Effector memory CD8-positive, alpha-beta T cell (primary cell): ENCODE data around the gene PPP1R12B.
A peak's percentile ranks its signal among the peaks of the same experiment; 100 is the strongest.
"Not testable (repeated sequence)": the region's sequence is repeated elsewhere in the genome, so short reads cannot be mapped to it uniquely, and the experiment has no call there.

Source experiments
- ATAC-seq: fragments of 150-1000 bp; cut with Tn5 transposase; replicated peaks from 2 replicates; pipeline ENCODE4 v1.10.0; 2021; ENCODE audit warnings: mild to moderate bottlenecking, moderate library complexity
- DNase-seq, 3 experiments: peaks; one replicate each; pipeline ENCODE4 v3.0.0; 2021
- H3K27ac Mint-ChIP-seq, 2 donors: one replicate each; pipeline ENCODE4 v1.8.0; 2022; ENCODE audit warnings: mild to moderate bottlenecking in 2 of 2, mixed read lengths in 2 of 2, moderate library complexity in 2 of 2
- H3K27me3 Mint-ChIP-seq, 2 donors: one replicate each; pipeline ENCODE4 v1.8.0; 2022; ENCODE audit warnings: mixed read lengths in 2 of 2
- H3K36me3 Mint-ChIP-seq: one replicate; pipeline ENCODE4 v1.8.0; 2022; ENCODE audit warnings: mild to moderate bottlenecking, moderate library complexity, mixed read lengths; ENCODE audit not compliant: insufficient read depth
- H3K4me1 Mint-ChIP-seq, 2 donors: one replicate each; pipeline ENCODE4 v1.8.0; 2022; ENCODE audit warnings: low read depth in 2 of 2, mixed read lengths in 2 of 2
- H3K4me3 Mint-ChIP-seq, 2 donors: one replicate each; pipeline ENCODE4 v1.8.0; 2022; ENCODE audit warnings: mild to moderate bottlenecking in 2 of 2, mixed read lengths in 2 of 2, moderate library complexity in 2 of 2
- H3K9me3 Mint-ChIP-seq, 2 donors: one replicate each; pipeline ENCODE4 v1.8.0; 2022; ENCODE audit warnings: mixed read lengths in 2 of 2

Gene PPP1R12B

DNA sequence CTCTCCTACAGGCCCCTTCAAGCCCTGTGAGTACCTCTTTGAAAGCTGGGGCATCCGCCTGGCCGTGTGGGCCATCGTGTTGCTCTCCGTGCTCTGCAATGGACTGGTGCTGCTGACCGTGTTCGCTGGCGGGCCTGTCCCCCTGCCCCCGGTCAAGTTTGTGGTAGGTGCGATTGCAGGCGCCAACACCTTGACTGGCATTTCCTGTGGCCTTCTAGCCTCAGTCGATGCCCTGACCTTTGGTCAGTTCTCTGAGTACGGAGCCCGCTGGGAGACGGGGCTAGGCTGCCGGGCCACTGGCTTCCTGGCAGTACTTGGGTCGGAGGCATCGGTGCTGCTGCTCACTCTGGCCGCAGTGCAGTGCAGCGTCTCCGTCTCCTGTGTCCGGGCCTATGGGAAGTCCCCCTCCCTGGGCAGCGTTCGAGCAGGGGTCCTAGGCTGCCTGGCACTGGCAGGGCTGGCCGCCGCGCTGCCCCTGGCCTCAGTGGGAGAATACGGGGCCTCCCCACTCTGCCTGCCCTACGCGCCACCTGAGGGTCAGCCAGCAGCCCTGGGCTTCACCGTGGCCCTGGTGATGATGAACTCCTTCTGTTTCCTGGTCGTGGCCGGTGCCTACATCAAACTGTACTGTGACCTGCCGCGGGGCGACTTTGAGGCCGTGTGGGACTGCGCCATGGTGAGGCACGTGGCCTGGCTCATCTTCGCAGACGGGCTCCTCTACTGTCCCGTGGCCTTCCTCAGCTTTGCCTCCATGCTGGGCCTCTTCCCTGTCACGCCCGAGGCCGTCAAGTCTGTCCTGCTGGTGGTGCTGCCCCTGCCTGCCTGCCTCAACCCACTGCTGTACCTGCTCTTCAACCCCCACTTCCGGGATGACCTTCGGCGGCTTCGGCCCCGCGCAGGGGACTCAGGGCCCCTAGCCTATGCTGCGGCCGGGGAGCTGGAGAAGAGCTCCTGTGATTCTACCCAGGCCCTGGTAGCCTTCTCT lies 30.3 kb upstream of the PPP1R12B start:
- ATAC-seq (no peak), DNase-seq (no peak)
- no peak overlapping the region for H3K27ac Mint-ChIP-seq
- H3K9me3 Mint-ChIP-seq: no peaks in the 10 kb centered on the region
- H3K4me3 Mint-ChIP-seq: no peak overlapping the region
- no peaks in the 10 kb centered on the region for H3K27me3 Mint-ChIP-seq
- peaks cover 5% of the 10 kb centered on the region for H3K36me3 Mint-ChIP-seq
- H3K4me1 Mint-ChIP-seq: peaks cover 0 to 2% of the 10 kb centered on the region in 2 donors

DNA sequence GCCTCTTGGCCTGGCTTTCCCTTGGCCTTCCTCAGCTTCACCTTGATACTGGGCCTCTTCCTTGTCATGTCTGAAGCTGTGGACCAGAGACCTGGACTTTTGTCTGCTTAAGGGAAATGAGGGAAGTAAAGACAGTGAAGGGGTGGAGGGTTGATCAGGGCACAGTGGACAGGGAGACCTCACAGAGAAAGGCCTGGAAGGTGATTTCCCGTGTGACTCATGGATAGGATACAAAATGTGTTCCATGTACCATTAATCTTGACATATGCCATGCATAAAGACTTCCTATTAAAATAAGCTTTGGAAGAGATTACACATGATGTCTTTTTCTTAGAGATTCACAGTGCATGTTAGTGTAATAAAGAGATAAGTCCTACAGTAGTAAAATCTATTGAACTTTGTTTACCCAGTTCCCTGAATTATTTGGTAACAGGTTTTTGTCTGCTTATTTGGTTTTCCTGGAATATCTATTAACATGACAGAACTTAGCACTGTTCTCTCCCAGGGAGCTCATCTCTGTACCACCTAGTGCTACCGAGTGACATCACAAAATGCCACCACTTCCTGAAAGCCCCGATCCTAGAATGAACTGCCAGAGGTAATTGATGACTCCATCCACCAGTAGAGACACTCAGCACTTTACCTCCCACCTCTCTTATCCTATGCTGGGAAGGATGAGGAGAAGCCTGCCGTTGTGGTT lies 29.0 kb upstream of the PPP1R12B start:
- H3K27ac Mint-ChIP-seq: peak overlapping the region in 1 of 2 donors; percentile 1
- no peaks in the 10 kb centered on the region for H3K9me3 Mint-ChIP-seq
- no peaks in the 10 kb centered on the region for H3K27me3 Mint-ChIP-seq
- ATAC-seq (no peak), DNase-seq (no peak)
- H3K4me1 Mint-ChIP-seq: peaks cover 0 to 2% of the 10 kb centered on the region in 2 donors
- no peak overlapping the region for H3K4me3 Mint-ChIP-seq
- H3K36me3 Mint-ChIP-seq: peaks cover 5% of the 10 kb centered on the region

DNA sequence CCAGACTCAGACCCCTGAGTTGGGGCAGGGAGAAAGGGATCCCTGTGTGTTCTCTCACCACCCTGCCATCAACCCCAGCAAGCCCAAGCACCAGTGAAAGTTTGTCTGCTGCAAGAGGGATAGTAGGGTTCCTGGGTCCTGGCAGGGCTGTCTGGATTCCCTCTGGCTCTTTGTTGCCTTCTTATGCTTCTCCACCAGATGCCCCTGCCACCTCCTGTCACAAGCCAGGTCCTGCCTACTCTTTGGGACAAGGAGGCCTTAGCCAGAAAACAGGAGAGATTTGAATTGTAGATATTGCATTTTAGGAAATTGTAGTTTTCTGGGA lies 28.5 kb upstream of the PPP1R12B start:
- ATAC-seq: no peak

DNA sequence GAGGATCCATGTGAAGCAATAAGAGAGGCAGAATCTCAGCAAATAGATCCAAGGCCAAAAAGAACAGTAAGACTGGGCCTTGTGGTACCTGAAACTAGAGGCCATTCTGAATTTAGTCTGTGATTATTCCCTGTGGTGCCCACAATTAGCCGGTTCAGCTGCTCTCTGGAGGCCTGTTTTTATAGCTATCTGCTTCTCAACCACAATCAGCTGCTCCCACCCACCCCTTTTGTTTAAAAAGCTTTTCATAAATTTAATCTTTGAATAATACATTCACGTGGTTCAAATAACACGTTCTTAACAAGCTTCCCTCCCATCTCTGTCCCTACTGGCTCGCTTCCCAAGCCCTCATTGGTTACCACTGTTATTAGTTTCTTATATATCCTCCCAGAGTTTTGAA lies 24.8 kb upstream of the PPP1R12B start:
- no peak overlapping the region for H3K4me3 Mint-ChIP-seq
- H3K27me3 Mint-ChIP-seq: no peaks in the 10 kb centered on the region
- no peak for DNase-seq
- no peaks in the 10 kb centered on the region for H3K9me3 Mint-ChIP-seq
- no peak for ATAC-seq
- H3K4me1 Mint-ChIP-seq: peaks cover 0 to 2% of the 10 kb centered on the region in 2 donors
- peak overlapping the region; percentile 9 to 32 for H3K27ac Mint-ChIP-seq
- H3K36me3 Mint-ChIP-seq: peaks cover 3% of the 10 kb centered on the region

More for the DNA sequence above, 28.5 kb upstream of the PPP1R12B start:
- Mint-ChIP-seq H3K4me3 (no peak overlapping the region), H3K27me3 (no peaks in the 10 kb centered on the region), H3K27ac (peak overlapping the region in 1 of 2 donors; percentile 1), H3K36me3 (peaks cover 5% of the 10 kb centered on the region), H3K4me1 (peaks cover 0 to 2% of the 10 kb centered on the region in 2 donors), H3K9me3 (no peaks in the 10 kb centered on the region)
- DNase-seq: no peak

DNA sequence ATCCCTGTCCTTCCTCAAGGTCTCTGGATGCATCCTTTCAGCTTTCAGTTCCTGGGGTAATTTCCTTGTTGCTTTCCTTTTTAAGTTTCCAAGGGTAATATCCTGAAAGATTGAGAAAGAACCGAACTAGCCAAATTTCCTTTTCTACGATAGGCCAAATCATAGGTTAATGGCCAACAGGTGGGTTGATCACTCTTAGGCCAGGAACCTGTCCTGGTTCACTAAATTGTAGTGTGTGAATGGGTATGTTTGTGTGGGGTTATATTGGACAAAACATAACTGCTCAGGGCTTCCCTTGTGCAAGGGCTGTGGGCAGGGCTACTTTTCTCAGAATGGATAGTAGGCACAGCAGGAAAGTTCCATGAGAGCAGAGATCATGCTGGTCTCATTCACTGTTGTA lies 23.9 kb upstream of the PPP1R12B start:
- Mint-ChIP-seq H3K27me3 (no peaks in the 10 kb centered on the region), H3K9me3 (no peaks in the 10 kb centered on the region), H3K27ac (no peak overlapping the region), H3K4me3 (no peak overlapping the region), H3K4me1 (peaks cover 0 to 2% of the 10 kb centered on the region in 2 donors), H3K36me3 (peaks cover 3% of the 10 kb centered on the region)
- DNase-seq (no peak), ATAC-seq (no peak)

DNA sequence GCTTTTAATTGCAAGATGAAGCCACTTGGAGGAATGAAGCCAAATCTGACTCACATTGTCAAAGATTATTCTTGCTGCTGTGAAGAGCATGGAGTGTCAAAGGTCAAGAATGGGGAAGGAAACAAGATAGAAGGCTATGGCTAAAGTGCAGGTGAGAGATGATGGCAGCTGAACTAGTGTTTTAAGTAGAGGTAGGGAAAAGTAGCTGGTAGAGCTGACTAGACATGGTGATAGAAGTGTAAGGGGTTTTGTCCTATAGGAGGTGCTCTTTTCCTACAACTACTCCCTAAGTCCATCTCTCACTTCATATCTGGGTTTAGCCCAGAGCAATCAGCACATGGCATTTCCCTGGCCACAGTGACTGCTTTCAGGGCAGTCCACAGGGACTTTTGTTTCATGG lies 18.6 kb upstream of the PPP1R12B start:
- no peak overlapping the region for H3K27ac Mint-ChIP-seq
- no peaks in the 10 kb centered on the region for H3K4me1 Mint-ChIP-seq
- H3K4me3 Mint-ChIP-seq: no peak overlapping the region
- no peaks in the 10 kb centered on the region for H3K27me3 Mint-ChIP-seq
- H3K36me3 Mint-ChIP-seq: peaks cover 15% of the 10 kb centered on the region
- no peaks in the 10 kb centered on the region for H3K9me3 Mint-ChIP-seq
- no peak for ATAC-seq
- DNase-seq: no peak

DNA sequence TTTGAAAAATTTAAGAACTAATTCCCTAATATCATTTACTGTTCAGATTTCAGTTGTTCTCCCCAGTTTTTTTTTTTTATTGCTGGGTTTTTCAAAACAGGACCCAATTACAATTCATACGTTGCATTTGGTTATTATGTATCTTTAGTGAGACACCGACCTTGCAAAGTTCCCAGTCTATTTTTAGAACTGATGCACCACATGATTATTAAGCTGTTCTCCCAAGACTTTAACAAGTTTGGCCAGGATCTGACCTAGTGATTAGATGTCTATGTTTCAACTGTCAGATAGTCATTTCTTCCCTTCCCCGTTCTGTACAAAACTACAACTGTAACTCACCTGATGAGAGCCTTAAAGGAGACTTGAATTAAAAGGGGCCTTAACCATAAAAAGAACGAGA lies 14.6 kb upstream of the PPP1R12B start:
- no peaks in the 10 kb centered on the region for H3K9me3 Mint-ChIP-seq
- DNase-seq (no peak), ATAC-seq (no peak)
- H3K4me3 Mint-ChIP-seq: no peak overlapping the region
- H3K36me3 Mint-ChIP-seq: peaks cover 12% of the 10 kb centered on the region
- no peaks in the 10 kb centered on the region for H3K4me1 Mint-ChIP-seq
- H3K27me3 Mint-ChIP-seq: no peaks in the 10 kb centered on the region
- H3K27ac Mint-ChIP-seq: no peak overlapping the region

DNA sequence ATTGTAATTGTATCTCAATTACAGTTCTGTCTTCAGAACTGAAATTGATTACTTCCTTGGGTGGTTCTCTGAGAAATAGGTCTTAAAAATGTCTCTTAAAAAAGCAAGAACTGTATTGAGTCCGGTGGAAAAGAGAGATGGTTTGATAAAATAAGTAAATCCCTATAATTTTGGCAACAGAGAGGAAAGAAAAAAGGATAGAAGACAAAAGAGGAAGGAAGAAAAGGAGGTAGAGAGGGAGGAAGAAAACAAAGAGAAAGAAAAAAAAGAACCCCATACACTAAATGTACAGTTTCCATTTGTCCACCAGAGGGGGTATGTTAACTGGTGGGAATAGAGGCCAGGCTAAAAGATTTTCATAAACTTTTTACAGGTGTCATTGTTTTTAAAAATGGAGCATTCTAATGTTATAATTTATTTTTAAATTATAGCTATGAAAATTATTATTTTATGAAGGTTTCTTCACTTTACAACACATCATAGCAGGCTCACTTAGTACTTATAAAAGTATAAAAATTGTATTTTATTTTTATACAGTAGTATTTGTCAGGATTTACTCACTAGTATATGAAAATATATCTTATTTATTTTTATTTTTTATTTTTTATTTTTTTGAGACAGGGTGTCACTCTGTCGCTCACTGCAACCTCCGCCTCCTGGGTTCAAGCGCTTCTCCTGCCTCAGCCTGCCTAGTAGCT lies 4.7 kb upstream of the PPP1R12B start:
- Mint-ChIP-seq H3K27me3 (no peaks in the 10 kb centered on the region), H3K4me3 (no peak overlapping the region), H3K4me1 (peaks cover 25 to 26% of the 10 kb centered on the region in 2 donors), H3K36me3 (peaks cover 14% of the 10 kb centered on the region), H3K27ac (no peak overlapping the region), H3K9me3 (no peaks in the 10 kb centered on the region)
- ATAC-seq (no peak), DNase-seq (peak in 1 of 3 experiments; percentile 27)

DNA sequence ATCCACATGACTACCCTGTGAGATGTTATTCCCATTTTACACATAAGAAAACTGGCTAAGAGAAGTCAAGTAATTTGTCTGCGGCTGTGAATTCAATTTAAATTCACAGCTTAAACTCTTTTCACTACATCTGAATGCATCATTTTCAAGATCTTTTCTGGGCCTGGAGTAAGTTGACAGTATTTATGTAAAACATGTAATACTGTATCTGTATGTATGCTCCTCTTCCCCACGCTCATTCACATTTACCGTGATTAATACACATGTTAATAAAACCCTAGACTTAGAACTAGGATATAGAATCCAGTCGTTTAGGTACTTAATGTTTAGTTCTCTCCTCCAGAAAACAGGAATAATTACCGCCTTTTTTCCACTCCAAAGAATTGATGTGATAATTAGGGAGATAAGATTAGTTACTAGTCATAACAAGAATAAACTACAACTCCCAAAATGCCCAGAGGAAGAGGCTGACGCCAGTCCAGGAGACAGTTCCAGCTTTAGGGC lies 442 bp upstream of the PPP1R12B start:
- H3K4me3 Mint-ChIP-seq: peak overlapping the region; percentile 91 to 99

DNA sequence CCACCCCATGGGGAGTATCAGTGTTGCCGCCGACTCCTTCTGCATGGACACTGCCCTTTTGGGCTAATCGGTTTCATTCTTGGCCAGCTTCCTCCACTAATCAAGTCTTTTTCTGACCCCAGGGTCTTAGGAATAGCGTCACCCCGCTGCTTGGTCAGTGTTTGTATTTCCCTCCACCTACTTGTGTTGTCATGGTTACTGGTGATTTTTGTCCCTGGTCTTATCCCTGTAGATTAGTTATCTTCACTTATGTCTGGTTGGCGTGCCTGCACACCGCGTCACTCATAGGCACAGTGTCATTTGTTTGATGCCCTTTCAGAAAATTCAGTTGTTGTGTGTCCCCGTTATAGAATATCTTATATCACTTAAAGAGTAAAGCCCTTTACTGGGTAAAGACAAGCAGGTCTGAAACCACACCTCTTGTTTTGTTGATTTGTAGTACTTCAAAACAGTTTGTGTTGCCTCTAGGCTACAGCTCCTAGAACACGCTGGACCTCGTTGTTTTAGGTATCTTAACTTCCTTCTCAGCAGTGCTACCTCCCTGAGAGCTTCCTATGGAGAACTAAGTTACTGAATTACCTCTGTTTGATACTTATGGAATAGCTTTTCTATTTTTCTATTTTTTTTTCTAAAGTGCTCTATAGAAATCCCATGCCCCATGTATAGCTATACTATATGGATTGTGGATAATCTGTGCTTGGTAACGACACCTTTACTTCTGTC lies 868 bp downstream of the PPP1R12B start:
- DNase-seq: no peak
- H3K4me3 Mint-ChIP-seq: peak overlapping the region; percentile 91 to 99
- no peaks in the 10 kb centered on the region for H3K27me3 Mint-ChIP-seq
- peaks cover 2% of the 10 kb centered on the region for H3K36me3 Mint-ChIP-seq
- H3K27ac Mint-ChIP-seq: peak overlapping the region; percentile 90 to 93
- H3K4me1 Mint-ChIP-seq: peaks cover 26 to 29% of the 10 kb centered on the region in 2 donors
- no peak for ATAC-seq
- no peaks in the 10 kb centered on the region for H3K9me3 Mint-ChIP-seq

More for the DNA sequence above, 442 bp upstream of the PPP1R12B start:
- H3K27me3 Mint-ChIP-seq: no peaks in the 10 kb centered on the region
- H3K9me3 Mint-ChIP-seq: no peaks in the 10 kb centered on the region
- H3K36me3 Mint-ChIP-seq: peaks cover 2% of the 10 kb centered on the region
- ATAC-seq (no peak), DNase-seq (no peak)
- peaks cover 26% of the 10 kb centered on the region in 2 donors for H3K4me1 Mint-ChIP-seq
- peak overlapping the region; percentile 90 to 93 for H3K27ac Mint-ChIP-seq

DNA sequence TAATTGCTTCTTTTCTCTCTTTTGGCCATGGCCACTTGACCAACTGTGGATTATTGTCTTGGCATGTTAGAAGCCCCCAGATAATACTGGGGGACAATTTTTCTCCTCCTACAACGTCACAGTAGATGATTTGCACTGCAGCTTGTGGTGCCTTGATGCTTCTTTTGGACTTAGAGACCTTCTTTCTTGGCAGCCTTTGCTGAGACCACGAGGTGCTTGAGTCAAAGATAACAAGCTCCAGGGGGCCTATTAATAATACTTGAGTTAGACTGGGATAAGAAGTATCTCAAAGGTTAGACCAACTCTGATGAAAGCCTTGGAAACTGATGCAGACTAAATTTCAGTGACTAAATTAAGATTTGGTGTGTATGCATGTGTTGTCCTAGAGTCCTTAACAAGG lies 3.2 kb downstream of the PPP1R12B start:
- no peak for ATAC-seq
- no peak for DNase-seq
- peaks cover 2% of the 10 kb centered on the region for H3K36me3 Mint-ChIP-seq
- no peaks in the 10 kb centered on the region for H3K27me3 Mint-ChIP-seq
- no peaks in the 10 kb centered on the region for H3K9me3 Mint-ChIP-seq
- H3K27ac Mint-ChIP-seq: no peak overlapping the region
- H3K4me1 Mint-ChIP-seq: peaks cover 27 to 38% of the 10 kb centered on the region in 2 donors
- no peak overlapping the region for H3K4me3 Mint-ChIP-seq

DNA sequence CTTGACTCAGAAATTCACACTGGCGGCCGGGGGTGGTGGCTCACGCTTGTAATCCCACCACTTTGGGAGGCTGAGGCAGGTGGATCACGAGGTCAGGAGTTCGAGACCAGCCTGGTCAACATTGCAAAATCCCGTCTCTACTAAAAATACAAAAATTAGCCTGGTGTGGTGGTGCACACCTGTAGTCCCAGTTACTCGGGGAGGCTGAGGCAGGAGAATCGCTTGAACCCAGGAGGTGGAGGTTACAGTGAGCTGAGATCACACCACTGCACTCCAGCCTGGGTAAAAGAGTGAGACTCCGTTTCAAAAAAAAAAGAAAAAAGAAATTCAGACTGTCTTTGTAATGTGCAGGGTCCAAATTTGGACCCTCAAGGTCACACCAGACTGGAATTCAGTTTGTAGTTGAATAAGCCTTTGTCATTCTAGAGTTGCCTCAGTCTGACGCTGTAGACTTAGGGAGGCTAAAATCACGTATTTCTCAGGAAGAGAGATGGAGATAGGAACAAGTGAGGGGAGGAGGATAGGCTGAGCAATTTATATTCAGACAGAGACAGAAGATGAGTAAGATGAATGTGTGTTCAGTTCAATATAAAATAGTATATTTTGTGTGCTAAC lies 4.2 kb downstream of the PPP1R12B start:
- not testable (repeated sequence) for ATAC-seq, H3K9me3 Mint-ChIP-seq, H3K36me3 Mint-ChIP-seq, H3K27me3 Mint-ChIP-seq, H3K4me3 Mint-ChIP-seq, DNase-seq, H3K27ac Mint-ChIP-seq
- peaks cover 26 to 35% of the 10 kb centered on the region in 2 donors for H3K4me1 Mint-ChIP-seq
